ENCODE results near the gene CDC45. TPM values are rescaled to one million over a fixed set of nuclear protein-coding genes. Genes with fewer than 3 reads are reported as not detected.

The CDC45 gene
- total and polyA plus RNA-seq, 10 donors, result 1.5 to 7.3 (median 4.9) TPM

DNA sequence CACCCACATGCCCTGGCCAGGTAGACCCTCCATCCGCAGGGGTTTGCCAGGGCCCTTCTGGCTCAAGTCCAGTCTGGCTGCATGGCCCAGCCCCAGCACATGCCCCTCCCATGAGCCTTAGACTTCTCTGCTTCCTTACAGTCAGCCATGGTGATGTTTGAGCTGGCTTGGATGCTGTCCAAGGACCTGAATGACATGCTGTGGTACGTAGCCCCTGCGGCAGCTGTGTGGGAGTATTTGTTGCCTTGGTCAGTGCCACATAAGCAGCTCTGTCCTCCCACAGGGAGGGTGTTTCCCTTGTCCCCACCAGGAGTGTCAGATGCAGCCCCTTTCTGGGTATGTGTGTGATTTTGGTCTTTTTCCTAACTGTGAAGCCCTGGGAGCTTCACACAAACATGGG is 17.5 kb downstream of the CDC45 start:
- intact Hi-C loops (cut with DNase I; ENCODE audit: low total_unique reads), result loop anchor here (10.0 kb wide), 1 partner anchor 128 kb away; no protein-coding TSS in a partner anchor
- H3K4me3 ChIP-seq, result no peak overlapping the region
- WGBS, 5 donors, result 65 to 76% (median 68%) methylated on average over 3 of the region's 3 CpGs

GRCh38 chr22:19498154-19498865 is 18.6 kb downstream of the CDC45 start:
- 90 to 98% (median 95%) methylated on average over 6 to 7 of the region's 7 CpGs for WGBS, 5 donors
- H3K4me3 ChIP-seq, result no peak overlapping the region
- no peaks in the 10 kb centered on the region for H3K4me1 ChIP-seq
- TF ChIP-seq POLR2A (IDR thresholded peaks at IDR 0.05) (no peak), POLR2AphosphoS5 (IDR thresholded peaks at IDR 0.05) (no peak)
- TF ChIP-seq, protein P1, sequence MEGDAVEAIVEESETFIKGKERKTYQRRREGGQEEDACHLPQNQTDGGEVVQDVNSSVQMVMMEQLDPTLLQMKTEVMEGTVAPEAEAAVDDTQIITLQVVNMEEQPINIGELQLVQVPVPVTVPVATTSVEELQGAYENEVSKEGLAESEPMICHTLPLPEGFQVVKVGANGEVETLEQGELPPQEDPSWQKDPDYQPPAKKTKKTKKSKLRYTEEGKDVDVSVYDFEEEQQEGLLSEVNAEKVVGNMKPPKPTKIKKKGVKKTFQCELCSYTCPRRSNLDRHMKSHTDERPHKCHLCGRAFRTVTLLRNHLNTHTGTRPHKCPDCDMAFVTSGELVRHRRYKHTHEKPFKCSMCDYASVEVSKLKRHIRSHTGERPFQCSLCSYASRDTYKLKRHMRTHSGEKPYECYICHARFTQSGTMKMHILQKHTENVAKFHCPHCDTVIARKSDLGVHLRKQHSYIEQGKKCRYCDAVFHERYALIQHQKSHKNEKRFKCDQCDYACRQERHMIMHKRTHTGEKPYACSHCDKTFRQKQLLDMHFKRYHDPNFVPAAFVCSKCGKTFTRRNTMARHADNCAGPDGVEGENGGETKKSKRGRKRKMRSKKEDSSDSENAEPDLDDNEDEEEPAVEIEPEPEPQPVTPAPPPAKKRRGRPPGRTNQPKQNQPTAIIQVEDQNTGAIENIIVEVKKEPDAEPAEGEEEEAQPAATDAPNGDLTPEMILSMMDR (IDR thresholded peaks at IDR 0.05 in 8 of 11, conservative IDR thresholded peaks at IDR 0.05 in 3 of 11), result no peak
- no peaks in the 10 kb centered on the region for H3K27me3 ChIP-seq (replicated peaks in 1 of 7)
- no peaks in the 10 kb centered on the region for H3K9me3 ChIP-seq
- DNase-seq, result no peak
- intact Hi-C loops (cut with DNase I; ENCODE audit: low total_unique reads), result loop anchor here (10.0 kb wide), 1 partner anchor 126 kb away; no protein-coding TSS in a partner anchor
- H3K27ac ChIP-seq, result no peak overlapping the region
- peaks cover 0 to 41% (median 0%) of the 10 kb centered on the region in 6 donors for H3K36me3 ChIP-seq

More for the DNA sequence above, 17.5 kb downstream of the CDC45 start:
- TF ChIP-seq, protein P1 (IDR thresholded peaks at IDR 0.05 in 8 of 11, conservative IDR thresholded peaks at IDR 0.05 in 3 of 11), result no peak
- TF ChIP-seq POLR2A (IDR thresholded peaks at IDR 0.05) (no peak), POLR2AphosphoS5 (IDR thresholded peaks at IDR 0.05) (no peak)
- DNase-seq, result no peak
- Histone ChIP-seq H3K4me1 (no peaks in the 10 kb centered on the region), H3K9me3 (no peaks in the 10 kb centered on the region), H3K27ac (no peak overlapping the region), H3K27me3 (replicated peaks in 1 of 7) (no peaks in the 10 kb centered on the region), H3K36me3 (peaks cover 0 to 46% (median 0%) of the 10 kb centered on the region in 6 donors)

- H3K27ac ChIP-seq, result no peak overlapping the region
- 84 to 98% (median 96%) methylated on average over 3 of the region's 3 CpGs for WGBS, 5 donors
- no peaks in the 10 kb centered on the region for H3K9me3 ChIP-seq
- DNase-seq, result no peak
- TF ChIP-seq POLR2AphosphoS5 (IDR thresholded peaks at IDR 0.05) (no peak), POLR2A (IDR thresholded peaks at IDR 0.05) (no peak)
- TF ChIP-seq, protein P1 (IDR thresholded peaks at IDR 0.05 in 8 of 11, conservative IDR thresholded peaks at IDR 0.05 in 3 of 11), result no peak
- no peaks in the 10 kb centered on the region for H3K4me1 ChIP-seq
- intact Hi-C loops (cut with DNase I; ENCODE audit: low total_unique reads), result loop anchor here (10.0 kb wide), 1 partner anchor 126 kb away; no protein-coding TSS in a partner anchor
- peaks cover 0 to 40% (median 0%) of the 10 kb centered on the region in 6 donors for H3K36me3 ChIP-seq
- no peaks in the 10 kb centered on the region for H3K27me3 ChIP-seq (replicated peaks in 1 of 7)
- no peak overlapping the region for H3K4me3 ChIP-seq
Measured at GRCh38 chr22:19498866-19499190, 19.1 kb downstream of the CDC45 start.

DNA sequence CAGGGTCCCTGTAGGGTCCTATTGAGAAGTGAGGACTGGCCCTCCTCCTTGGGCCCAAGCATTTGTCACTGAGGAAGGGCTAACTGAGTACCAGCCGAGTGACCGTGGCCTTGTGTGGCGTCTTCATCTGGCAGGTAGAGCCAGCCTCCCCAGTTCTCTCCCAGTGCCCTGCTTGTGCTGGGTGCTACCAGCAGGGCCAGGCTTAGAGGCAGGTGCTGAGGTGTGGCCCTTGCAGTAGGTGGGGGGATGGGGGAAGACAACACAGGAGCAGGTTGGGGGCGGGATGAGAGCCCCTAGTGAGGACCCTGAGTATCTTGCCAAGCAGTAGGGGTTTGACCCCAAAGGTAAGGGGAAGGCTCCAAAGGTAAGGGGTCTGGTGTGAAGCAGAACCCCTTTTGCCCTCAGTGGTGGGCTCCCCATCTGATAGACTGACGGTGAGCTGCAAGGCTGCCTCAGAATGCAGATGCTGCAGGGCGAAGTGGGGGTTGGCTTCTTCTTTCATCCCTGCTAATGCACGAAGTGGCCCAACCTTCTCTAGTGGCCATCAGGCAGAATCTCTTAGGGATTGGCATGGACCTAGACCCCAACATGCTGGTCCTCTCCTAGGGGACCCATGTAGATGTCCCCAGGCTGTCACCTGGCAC is 19.6 kb downstream of the CDC45 start:
- H3K4me3 ChIP-seq, result no peak overlapping the region
- intact Hi-C loops (cut with DNase I; ENCODE audit: low total_unique reads), result loop anchor here (10.0 kb wide), 1 partner anchor 125 kb away; no protein-coding TSS in a partner anchor
- TF ChIP-seq POLR2AphosphoS5 (IDR thresholded peaks at IDR 0.05), result no peak
- TF ChIP-seq POLR2A (IDR thresholded peaks at IDR 0.05), result no peak
- TF ChIP-seq, protein P1 (IDR thresholded peaks at IDR 0.05 in 8 of 11, conservative IDR thresholded peaks at IDR 0.05 in 3 of 11), result no peak
- H3K36me3 ChIP-seq, result peaks cover 0 to 35% (median 0%) of the 10 kb centered on the region in 6 donors
- no peak for DNase-seq
- no peak overlapping the region for H3K27ac ChIP-seq
- no peaks in the 10 kb centered on the region for H3K9me3 ChIP-seq
- WGBS, 5 donors, result 89 to 100% (median 95%) methylated on average over 5 to 7 of the region's 7 CpGs
- H3K27me3 ChIP-seq (replicated peaks in 1 of 7), result no peaks in the 10 kb centered on the region
- no peaks in the 10 kb centered on the region for H3K4me1 ChIP-seq
